ENCODE results near the gene LRRC8E. TPM values are rescaled to one million over a fixed set of nuclear protein-coding genes. Genes with fewer than 3 reads are reported as not detected.

Gene LRRC8E
- total RNA-seq, 1 experiment from 2014 or later, result 18.1 TPM

- Histone ChIP-seq H3K79me2 (ENCODE audit: insufficient read depth, low read length) (no peaks in the 10 kb centered on the region), H3K9me3 (ENCODE audit: control insufficient read depth in 1 of 2, insufficient read depth in 1 of 2, low read depth in 1 of 2, low read length in 2 of 2) (no peaks in the 10 kb centered on the region), H2AFZ (ENCODE audit: low read depth, low read length, poor library complexity, severe bottlenecking) (no peak overlapping the region), H3K4me3 (replicated peaks in 1 of 2; ENCODE audit: low read depth in 1 of 2, low read length in 2 of 2) (no peak overlapping the region), H3K4me1 (ENCODE audit: control insufficient read depth in 1 of 2, insufficient read depth in 2 of 2, low read length in 2 of 2) (peaks cover 12 to 28% of the 10 kb centered on the region in 2 experiments; a peak in 3 of 4 replicates), H3K9ac (ENCODE audit: low read length) (no peak overlapping the region), H4K20me1 (ENCODE audit: insufficient read depth) (no peaks in the 10 kb centered on the region), H3K9me2 (ENCODE audit: insufficient read depth) (no peaks in the 10 kb centered on the region), H3K4me2 (ENCODE audit: low read length) (no peak overlapping the region), H3K36me3 (ENCODE audit: control insufficient read depth in 1 of 2, insufficient read depth in 2 of 2, low read length in 2 of 2) (no peaks in the 10 kb centered on the region), H3K27me3 (ENCODE audit: insufficient read depth, low read length) (no peaks in the 10 kb centered on the region), H3K27ac (ENCODE audit: low read depth, low read length) (no peak overlapping the region)
- POLR2A ChIA-PET, result no interaction called here
- DNase-seq (ENCODE audit: low read depth, low spot score), result no peak
- ATAC-seq, result no peak
- no peak for TF ChIP-seq ELF1 (IDR thresholded peaks at IDR 0.05; ENCODE audit: borderline replicate concordance, low read depth)
- no peak for TF ChIP-seq ZNF274 (IDR thresholded peaks at IDR 0.05; ENCODE audit: low read depth, low read length)
- no peak for TF ChIP-seq EZH2phosphoT487 (IDR thresholded peaks at IDR 0.05; ENCODE audit: borderline replicate concordance)
- no peak for TF ChIP-seq TCF7L2 (IDR thresholded peaks at IDR 0.05; ENCODE audit: borderline replicate concordance, extremely low read depth, insufficient read depth, insufficient read length)
- no peak for TF ChIP-seq SP1 (IDR thresholded peaks at IDR 0.05; ENCODE audit: low read depth)
- TF ChIP-seq FOSL1 (IDR thresholded peaks at IDR 0.05; ENCODE audit: low read depth), result no peak
- TF ChIP-seq SIN3A (IDR thresholded peaks at IDR 0.05; ENCODE audit: low read depth), result no peak
- TF ChIP-seq CEBPB (IDR thresholded peaks at IDR 0.05; ENCODE audit: low read depth), result no peak
- no peak for TF ChIP-seq SRF (IDR thresholded peaks at IDR 0.05; ENCODE audit: low read depth)
- no peak for TF ChIP-seq YY1 (IDR thresholded peaks at IDR 0.05; ENCODE audit: extremely low read depth, insufficient replicate concordance, low read depth, low read length)
- TF ChIP-seq ZBTB33 (IDR thresholded peaks at IDR 0.05; ENCODE audit: extremely low read depth, insufficient replicate concordance, low read length), result no peak
- TF ChIP-seq JUND (IDR thresholded peaks at IDR 0.05), result no peak
- TF ChIP-seq ATF3 (IDR thresholded peaks at IDR 0.05), result no peak
- no peak for TF ChIP-seq CTCF (IDR thresholded peaks at IDR 0.05 in 2 of 3, conservative IDR thresholded peaks at IDR 0.05 in 1 of 3; ENCODE audit: borderline replicate concordance in 1 of 3, insufficient read depth in 1 of 3, low read depth in 2 of 3, low read length in 2 of 3)
- TF ChIP-seq MAX (IDR thresholded peaks at IDR 0.05), result no peak
- no peak for TF ChIP-seq POLR2AphosphoS5 (IDR thresholded peaks at IDR 0.05; ENCODE audit: low read depth, low read length)
- no peak for TF ChIP-seq REST (IDR thresholded peaks at IDR 0.05; ENCODE audit: low read depth)
- no peak for TF ChIP-seq RAD21 (IDR thresholded peaks at IDR 0.05; ENCODE audit: low read depth)
- no peak for TF ChIP-seq EZH2 (IDR thresholded peaks at IDR 0.05)
- CTCF ChIA-PET, result interaction anchor here (0.6 to 2.0 kb wide), 3 partner anchors 14 to 529 kb away, joined by 3 to 9 read pairs (median 4); no protein-coding TSS in a partner anchor
- intact Hi-C loops (cut with micrococcal nuclease), result no loop called here
- BruUV-seq (replicated peaks), result no TSS peak
- RAD21 ChIA-PET (ENCODE audit: low non-redundant PET in 1 of 2, low total read pairs in 2 of 2, uncharacterized antibody in 2 of 2, unreplicated experiment in 2 of 2), result interaction anchor here in 1 of 2 experiments (0.7 kb wide), 1 partner anchor 54 kb away, joined by 7 read pairs; no protein-coding TSS in a partner anchor
These were observed 5.2 kb upstream of the LRRC8E start for GRCh38 chr19:7883105-7883504.

Data from HCT116 (cell line).